ENCODE results near the gene C9orf57.

GRCh38 chr9:72037571-72037970, 22.8 kb downstream of the C9orf57 start:
- TF ChIP-seq CTCF (IDR thresholded peaks at IDR 0.05) (no peak), POLR2A (IDR thresholded peaks at IDR 0.05) (no peak)

All from thyroid gland (tissue), 4 donors.